SK-N-MC (cell line): ENCODE data around the gene SRP9.
"Not testable (repeated sequence)": the region's sequence is repeated elsewhere in the genome, so short reads cannot be mapped to it uniquely, and the experiment has no call there.

ENCODE experiments used
- EZH2 ChIP-seq: fragments of 200-600 bp; sonication (generic); IDR thresholded peaks from one replicate; pipeline ENCODE4 v1.6.1; 2017; ENCODE audit warnings: antibody characterized with exemption
- FOXP2 ChIP-seq: optimal IDR thresholded peaks from 2 replicates; pipeline ENCODE3; 2011; ENCODE audit warnings: mild to moderate bottlenecking, moderate library complexity; ENCODE audit not compliant: insufficient read depth; ENCODE audit errors: extremely low read length, control extremely low read depth
- POLR2AphosphoS5 ChIP-seq: IDR thresholded peaks from 2 replicates; pipeline ENCODE4 v1.6.1; 2012; ENCODE audit warnings: mild to moderate bottlenecking, low read depth, low read length, borderline replicate concordance

DNA sequence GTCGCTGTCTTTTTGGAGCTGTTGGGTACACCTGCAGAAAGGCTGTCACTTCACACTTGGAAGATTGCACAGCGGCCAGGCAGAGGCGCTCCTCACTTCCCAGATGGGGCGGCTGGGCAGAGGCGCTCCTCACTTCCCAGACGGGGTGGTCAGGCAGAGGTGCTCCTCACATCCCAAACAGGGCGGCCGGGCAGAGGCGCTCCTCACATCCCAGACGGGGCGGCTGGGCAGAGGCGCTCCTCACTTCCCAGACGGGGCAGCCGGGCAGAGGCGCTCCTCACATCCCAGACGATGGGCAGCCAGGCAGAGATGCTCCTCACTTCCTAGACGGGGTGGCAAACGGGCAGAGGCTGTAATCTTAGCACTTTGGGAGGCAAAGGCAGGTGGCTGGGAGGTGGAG, 18.5 kb downstream of the SRP9 start:
- TF ChIP-seq POLR2AphosphoS5, EZH2, FOXP2: not testable (repeated sequence)
